ENCODE results near the gene FNDC10. TPM values are rescaled to one million over a fixed set of nuclear protein-coding genes. Genes with fewer than 3 reads are reported as not detected.
"Not testable (repeated sequence)": the region's sequence is repeated elsewhere in the genome, so short reads cannot be mapped to it uniquely, and the experiment has no call there.

Gene FNDC10
- total RNA-seq, 1 donor from 2014 or later, result 11.9 TPM

GRCh38 chr1:1562556-1563195 lies 37.3 kb downstream of the FNDC10 start:
- Mint-ChIP-seq H3K4me1 (ENCODE audit: low read depth, unreplicated experiment) (peaks cover 49% of the 10 kb centered on the region), H3K27ac (ENCODE audit: unreplicated experiment) (peak overlapping the region; percentile 98), H3K4me3 (ENCODE audit: unreplicated experiment) (peak overlapping the region; percentile 81), H3K9me3 (ENCODE audit: unreplicated experiment) (peaks cover 22% of the 10 kb centered on the region), H3K27me3 (ENCODE audit: unreplicated experiment) (peaks cover 11% of the 10 kb centered on the region), H3K36me3 (ENCODE audit: unreplicated experiment) (peaks cover 11% of the 10 kb centered on the region)
- peak; percentile 85 for DNase-seq
- no peak for TF ChIP-seq CTCF (IDR thresholded peaks at IDR 0.05; ENCODE audit: partially characterized antibody, unreplicated experiment)

DNA sequence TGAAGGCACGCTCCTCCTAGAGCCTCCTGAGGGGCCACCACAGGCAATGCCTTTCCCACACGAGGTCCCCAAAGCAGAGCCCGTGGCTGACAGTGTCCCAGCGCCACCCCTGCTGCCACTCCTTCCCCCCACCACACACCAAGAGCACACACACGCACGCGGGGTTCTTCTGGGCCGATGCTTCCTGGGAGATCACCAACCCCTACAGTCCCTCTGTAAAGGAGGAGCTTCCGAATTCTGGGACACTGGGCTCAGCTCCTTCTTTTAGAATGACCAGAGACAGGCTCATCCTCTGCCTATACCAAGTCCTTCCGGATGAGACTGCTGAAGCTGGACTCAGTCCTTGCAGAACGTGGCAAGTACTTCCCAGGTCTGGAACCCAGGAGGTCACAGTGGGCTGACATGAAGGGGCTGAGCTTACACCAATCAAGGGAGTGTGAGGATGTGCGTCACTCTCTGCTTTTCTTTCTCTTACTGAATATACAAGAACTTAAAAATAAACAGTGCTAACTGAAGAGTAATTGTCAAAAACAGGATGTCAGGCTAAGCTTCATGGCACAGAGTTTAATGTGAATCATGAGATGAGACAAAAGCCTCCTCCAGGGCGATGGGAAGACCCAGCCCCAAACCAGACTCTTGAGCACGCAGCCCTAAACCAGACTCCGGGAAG lies 38.0 kb downstream of the FNDC10 start:
- Mint-ChIP-seq H3K36me3 (ENCODE audit: unreplicated experiment) (peaks cover 11% of the 10 kb centered on the region), H3K27me3 (ENCODE audit: unreplicated experiment) (peaks cover 11% of the 10 kb centered on the region), H3K4me1 (ENCODE audit: low read depth, unreplicated experiment) (peaks cover 44% of the 10 kb centered on the region), H3K9me3 (ENCODE audit: unreplicated experiment) (peaks cover 22% of the 10 kb centered on the region), H3K27ac (ENCODE audit: unreplicated experiment) (peak overlapping the region; percentile 98), H3K4me3 (ENCODE audit: unreplicated experiment) (peak overlapping the region; percentile 81)
- TF ChIP-seq CTCF (IDR thresholded peaks at IDR 0.05; ENCODE audit: partially characterized antibody, unreplicated experiment), result no peak
- no peak for DNase-seq

DNA sequence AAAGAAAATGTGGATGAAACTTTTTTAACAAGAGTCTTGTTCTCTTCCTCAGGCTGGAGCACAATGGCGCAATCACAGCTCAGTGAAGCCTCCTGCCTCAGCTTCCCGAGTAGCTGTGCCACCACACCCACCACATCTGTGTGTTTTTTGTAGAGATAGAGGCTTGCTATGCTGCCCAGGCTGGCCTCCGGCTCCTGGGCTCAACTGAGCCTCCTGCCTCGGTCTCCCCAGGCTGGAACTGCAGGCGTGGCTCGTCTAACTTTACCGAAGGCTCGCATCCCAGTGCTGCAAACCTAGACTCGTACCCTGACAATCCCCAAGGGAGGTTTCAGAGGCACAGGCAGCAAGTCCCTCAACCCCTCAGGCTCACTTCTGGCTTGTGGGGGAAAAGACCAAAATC lies 39.8 kb downstream of the FNDC10 start:
- peaks cover 11% of the 10 kb centered on the region for H3K36me3 Mint-ChIP-seq (ENCODE audit: unreplicated experiment)
- peaks cover 43% of the 10 kb centered on the region for H3K4me1 Mint-ChIP-seq (ENCODE audit: low read depth, unreplicated experiment)
- TF ChIP-seq CTCF (IDR thresholded peaks at IDR 0.05; ENCODE audit: partially characterized antibody, unreplicated experiment), result no peak
- DNase-seq, result no peak
- H3K9me3 Mint-ChIP-seq (ENCODE audit: unreplicated experiment), result peaks cover 22% of the 10 kb centered on the region
- H3K27ac Mint-ChIP-seq (ENCODE audit: unreplicated experiment), result no peak overlapping the region
- peaks cover 11% of the 10 kb centered on the region for H3K27me3 Mint-ChIP-seq (ENCODE audit: unreplicated experiment)
- H3K4me3 Mint-ChIP-seq (ENCODE audit: unreplicated experiment), result peak overlapping the region; percentile 42

- Mint-ChIP-seq H3K4me3 (ENCODE audit: unreplicated experiment) (no peak overlapping the region), H3K4me1 (ENCODE audit: low read depth, unreplicated experiment) (peaks cover 39% of the 10 kb centered on the region), H3K36me3 (ENCODE audit: unreplicated experiment) (peaks cover 5% of the 10 kb centered on the region), H3K27me3 (ENCODE audit: unreplicated experiment) (peaks cover 5% of the 10 kb centered on the region), H3K27ac (ENCODE audit: unreplicated experiment) (no peak overlapping the region), H3K9me3 (ENCODE audit: unreplicated experiment) (peaks cover 15% of the 10 kb centered on the region)
- TF ChIP-seq CTCF (IDR thresholded peaks at IDR 0.05; ENCODE audit: partially characterized antibody, unreplicated experiment), result no peak
- no peak for DNase-seq
Measured at GRCh38 chr1:1559066-1559465, 40.9 kb downstream of the FNDC10 start.

DNA sequence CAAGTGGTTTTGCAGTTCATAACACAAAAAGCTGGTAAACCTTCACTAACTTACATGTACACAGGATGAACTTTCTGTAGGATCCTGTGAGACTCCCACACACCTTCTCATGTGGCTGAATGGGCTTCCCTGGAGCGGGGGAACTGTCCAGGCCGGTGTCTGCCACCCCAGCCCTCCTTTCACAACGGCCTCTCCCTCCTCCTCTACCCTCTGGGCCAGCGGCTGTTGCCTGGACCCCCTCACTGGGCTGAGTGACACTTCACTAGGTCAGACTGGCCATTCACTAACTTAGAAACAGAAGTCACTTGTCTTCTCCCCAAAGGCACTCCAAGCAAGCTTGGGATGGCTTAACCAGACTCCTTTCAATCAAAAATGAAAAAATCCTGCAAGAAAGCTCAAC lies 41.3 kb downstream of the FNDC10 start:
- H3K27me3 Mint-ChIP-seq (ENCODE audit: unreplicated experiment), result peaks cover 7% of the 10 kb centered on the region
- H3K27ac Mint-ChIP-seq (ENCODE audit: unreplicated experiment), result no peak overlapping the region
- peaks cover 34% of the 10 kb centered on the region for H3K4me1 Mint-ChIP-seq (ENCODE audit: low read depth, unreplicated experiment)
- no peak for TF ChIP-seq CTCF (IDR thresholded peaks at IDR 0.05; ENCODE audit: partially characterized antibody, unreplicated experiment)
- DNase-seq, result no peak
- H3K9me3 Mint-ChIP-seq (ENCODE audit: unreplicated experiment), result peaks cover 11% of the 10 kb centered on the region
- H3K4me3 Mint-ChIP-seq (ENCODE audit: unreplicated experiment), result no peak overlapping the region
- H3K36me3 Mint-ChIP-seq (ENCODE audit: unreplicated experiment), result peaks cover 1% of the 10 kb centered on the region

- DNase-seq; H3K4me3 Mint-ChIP-seq (ENCODE audit: unreplicated experiment); H3K9me3 Mint-ChIP-seq (ENCODE audit: unreplicated experiment); H3K27me3 Mint-ChIP-seq (ENCODE audit: unreplicated experiment); H3K36me3 Mint-ChIP-seq (ENCODE audit: unreplicated experiment); H3K27ac Mint-ChIP-seq (ENCODE audit: unreplicated experiment): not testable (repeated sequence)
- peaks cover 28% of the 10 kb centered on the region for H3K4me1 Mint-ChIP-seq (ENCODE audit: low read depth, unreplicated experiment)
Measured at GRCh38 chr1:1557688-1558087, 42.2 kb downstream of the FNDC10 start.

DNA sequence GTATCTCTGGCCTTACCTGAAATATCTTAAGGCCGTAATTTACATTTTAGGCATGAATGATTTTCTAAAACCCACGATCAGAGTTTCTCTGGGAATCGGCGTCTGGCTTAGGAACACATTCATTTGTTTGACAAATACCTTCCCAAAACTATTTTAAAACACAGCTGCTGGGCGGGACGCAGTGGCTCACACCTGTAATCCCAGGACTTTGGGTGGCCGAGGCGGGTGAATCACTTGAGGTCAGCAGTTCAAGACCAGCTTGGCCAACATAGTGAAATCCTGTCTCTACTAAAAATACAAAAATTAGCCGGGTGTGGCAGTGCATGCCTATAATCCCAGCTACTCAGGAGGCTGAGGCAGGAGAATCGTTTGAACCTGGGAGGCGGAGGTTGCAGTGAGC lies 43.0 kb downstream of the FNDC10 start:
- H3K27me3 Mint-ChIP-seq (ENCODE audit: unreplicated experiment); H3K36me3 Mint-ChIP-seq (ENCODE audit: unreplicated experiment); DNase-seq; H3K9me3 Mint-ChIP-seq (ENCODE audit: unreplicated experiment); H3K4me3 Mint-ChIP-seq (ENCODE audit: unreplicated experiment); H3K27ac Mint-ChIP-seq (ENCODE audit: unreplicated experiment): not testable (repeated sequence)
- peaks cover 27% of the 10 kb centered on the region for H3K4me1 Mint-ChIP-seq (ENCODE audit: low read depth, unreplicated experiment)

Data from glutamatergic neuron (in vitro differentiated cells).